Smooth muscle cell (in vitro differentiated cells): ENCODE data around the gene IL36A. TPM values are rescaled to one million over a fixed set of nuclear protein-coding genes. Genes with fewer than 3 reads are reported as not detected.

Experiments
- DNase-seq: peaks from one replicate; lab custom pipeline; 2025; ENCODE audit not compliant: unreplicated experiment; lab: John Stamatoyannopoulos, UW
- H2AFZ ChIP-seq: fragments of 200-600 bp; sonication (generic); 2 replicates; pipeline ENCODE4 v1.6.0; 2016; ENCODE audit warnings: antibody characterized with exemption, low read depth, mild to moderate bottlenecking
- H3F3A ChIP-seq: fragments of 200-600 bp; sonication (generic); 2 replicates; pipeline ENCODE4 v1.6.0; 2017; ENCODE audit warnings: antibody characterized with exemption, low read depth
- H3K27ac ChIP-seq: fragments of 200-600 bp; sonication (generic); 2 replicates; pipeline ENCODE4 v1.5.1; 2016; ENCODE audit warnings: low read depth, mild to moderate bottlenecking
- H3K27me3 ChIP-seq: fragments of 200-600 bp; sonication (generic); 2 replicates; pipeline ENCODE4 v1.6.1; 2016; ENCODE audit warnings: low read depth, mild to moderate bottlenecking
- H3K36me3 ChIP-seq: fragments of 200-600 bp; sonication (generic); 2 replicates; pipeline ENCODE4 v1.5.1; 2016; ENCODE audit warnings: low read depth
- H3K4me1 ChIP-seq: fragments of 200-600 bp; sonication (generic); 2 replicates; pipeline ENCODE4 v1.5.1; 2016; ENCODE audit warnings: low read depth
- H3K4me2 ChIP-seq: fragments of 200-600 bp; sonication (generic); 2 replicates; pipeline ENCODE4 v1.6.0; 2016; ENCODE audit warnings: mild to moderate bottlenecking
- H3K4me3 ChIP-seq: fragments of 200-600 bp; sonication (generic); 2 replicates; pipeline ENCODE4 v1.5.1; 2016; ENCODE audit warnings: mild to moderate bottlenecking
- H3K79me2 ChIP-seq: fragments of 200-600 bp; sonication (generic); 2 replicates; pipeline ENCODE4 v1.6.0; 2016; ENCODE audit warnings: low read depth, mild to moderate bottlenecking
- H3K9ac ChIP-seq: fragments of 200-600 bp; sonication (generic); 2 replicates; pipeline ENCODE4 v1.6.0; 2016; ENCODE audit warnings: low read depth
- H3K9me3 ChIP-seq: fragments of 200-600 bp; sonication (generic); replicated peaks from 2 replicates; pipeline ENCODE4 v1.5.1; 2016; ENCODE audit warnings: low read depth
- H4K20me1 ChIP-seq: fragments of 200-600 bp; sonication (generic); 2 replicates; pipeline ENCODE4 v1.6.0; 2016; ENCODE audit warnings: low read depth
- CTCF ChIP-seq: fragments of 200-600 bp; sonication (generic); IDR thresholded peaks from 2 replicates; pipeline ENCODE4 v1.5.1; 2017; ENCODE audit warnings: borderline replicate concordance, mild to moderate bottlenecking, antibody characterized with exemption; ENCODE audit not compliant: insufficient read depth, poor library complexity, severe bottlenecking
- WGBS: methylation state at CpG from one replicate; pipeline ENCODE4 v1.1.7; 2016; ENCODE audit warnings: low lambda C conversion rate; 5-methylcytosine and 5-hydroxymethylcytosine counted together
- polyA plus RNA-seq: library from polyadenylated mRNA; unstranded; fragments of >200 nt; fragmentation: Nextera tagmentation; extraction: Ambion mirVana; gene quantifications from 2 replicates; pipeline ENCODE4 v1.2.1, GENCODE V29; 2016
- total RNA-seq: library from RNA; depleted of rRNA; stranded (reverse); fragments of >200 nt; gene quantifications from 2 replicates; pipeline ENCODE4 v1.2.3, GENCODE V29; 2014

Gene IL36A
- not detected in 2 replicates for total RNA-seq
- polyA plus RNA-seq, result not detected in 2 replicates

- TF ChIP-seq CTCF, result no peak
- no peak within 1 kb of the TSS for H3K27ac ChIP-seq
- no peaks in the 10 kb centered on the region for H3K79me2 ChIP-seq
- H4K20me1 ChIP-seq, result no peaks in the 10 kb centered on the region
- no peak for DNase-seq
- no peaks in the 10 kb centered on the region for H3K9me3 ChIP-seq
- no peaks in the 10 kb centered on the region for H3K27me3 ChIP-seq
- 87% methylated on average over 3 of the region's 3 CpGs for WGBS
- H3F3A ChIP-seq, result no peaks in the 10 kb centered on the region
- no peaks in the 10 kb centered on the region for H3K36me3 ChIP-seq
- H3K4me1 ChIP-seq, result no peaks in the 10 kb centered on the region
- no peak within 1 kb of the TSS for H3K9ac ChIP-seq
- H2AFZ ChIP-seq, result no peak within 1 kb of the TSS
- H3K4me3 ChIP-seq, result no peak within 1 kb of the TSS
- H3K4me2 ChIP-seq, result no peak within 1 kb of the TSS
Measured at GRCh38 chr2:113005030-113005509, at the start of gene IL36A. IL36A (plus strand) TSS chr2:113005459; CDS start chr2:113005872, 413 bp downstream.

- WGBS, result 95% methylated on average over 3 of the region's 3 CpGs
- H3F3A ChIP-seq, result no peaks in the 10 kb centered on the region
- no peaks in the 10 kb centered on the region for H4K20me1 ChIP-seq
- H3K4me1 ChIP-seq, result no peaks in the 10 kb centered on the region
- H3K9me3 ChIP-seq, result no peaks in the 10 kb centered on the region
- H3K9ac ChIP-seq, result no peak overlapping the region
- no peak overlapping the region for H2AFZ ChIP-seq
- H3K27me3 ChIP-seq, result no peaks in the 10 kb centered on the region
- no peaks in the 10 kb centered on the region for H3K79me2 ChIP-seq
- TF ChIP-seq CTCF, result no peak
- H3K36me3 ChIP-seq, result no peaks in the 10 kb centered on the region
- H3K4me2 ChIP-seq, result no peak overlapping the region
- no peak overlapping the region for H3K27ac ChIP-seq
- DNase-seq, result no peak
- no peak overlapping the region for H3K4me3 ChIP-seq
Measured at GRCh38 chr2:112957511-112957910, 47.7 kb upstream of the IL36A start.

- 51% methylated on average over 9 of the region's 9 CpGs for WGBS
- Histone ChIP-seq H3K4me2 (no peak overlapping the region), H3K4me1 (no peaks in the 10 kb centered on the region), H3K27ac (no peak overlapping the region), H3K9ac (no peak overlapping the region), H3K9me3 (no peaks in the 10 kb centered on the region), H3K36me3 (no peaks in the 10 kb centered on the region), H3K79me2 (no peaks in the 10 kb centered on the region), H4K20me1 (no peaks in the 10 kb centered on the region), H3F3A (no peaks in the 10 kb centered on the region), H2AFZ (no peak overlapping the region), H3K27me3 (peaks cover 1% of the 10 kb centered on the region), H3K4me3 (no peak overlapping the region)
- peak; percentile 71 for TF ChIP-seq CTCF
- no peak for DNase-seq
Measured at GRCh38 chr2:112958428-112959108, 46.7 kb upstream of the IL36A start.
